SKM-1 (cell line): ENCODE data around the gene UNC13D.
"Not testable (repeated sequence)": the region's sequence is repeated elsewhere in the genome, so short reads cannot be mapped to it uniquely, and the experiment has no call there.

Experiments used
- DNase-seq: peaks from one replicate; lab custom pipeline; 2025; ENCODE audit not compliant: unreplicated experiment; lab: John Stamatoyannopoulos, UW

UNC13D gene

DNA sequence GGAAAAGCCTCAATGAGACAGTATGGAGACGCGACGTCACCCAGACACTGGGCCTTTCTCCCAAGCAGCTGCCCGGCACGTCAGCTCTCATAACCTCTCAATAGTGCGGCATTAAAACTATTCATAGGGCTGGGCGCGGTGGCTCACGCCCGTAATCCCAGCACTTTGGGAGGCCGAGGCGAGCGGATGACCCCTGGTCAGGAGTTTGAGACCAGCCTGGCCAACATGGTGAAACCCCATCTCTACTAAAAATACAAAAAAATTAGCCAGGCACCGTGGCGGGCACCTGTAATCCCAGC is 7.4 kb upstream of the UNC13D start:
- not testable (repeated sequence) for DNase-seq

DNA sequence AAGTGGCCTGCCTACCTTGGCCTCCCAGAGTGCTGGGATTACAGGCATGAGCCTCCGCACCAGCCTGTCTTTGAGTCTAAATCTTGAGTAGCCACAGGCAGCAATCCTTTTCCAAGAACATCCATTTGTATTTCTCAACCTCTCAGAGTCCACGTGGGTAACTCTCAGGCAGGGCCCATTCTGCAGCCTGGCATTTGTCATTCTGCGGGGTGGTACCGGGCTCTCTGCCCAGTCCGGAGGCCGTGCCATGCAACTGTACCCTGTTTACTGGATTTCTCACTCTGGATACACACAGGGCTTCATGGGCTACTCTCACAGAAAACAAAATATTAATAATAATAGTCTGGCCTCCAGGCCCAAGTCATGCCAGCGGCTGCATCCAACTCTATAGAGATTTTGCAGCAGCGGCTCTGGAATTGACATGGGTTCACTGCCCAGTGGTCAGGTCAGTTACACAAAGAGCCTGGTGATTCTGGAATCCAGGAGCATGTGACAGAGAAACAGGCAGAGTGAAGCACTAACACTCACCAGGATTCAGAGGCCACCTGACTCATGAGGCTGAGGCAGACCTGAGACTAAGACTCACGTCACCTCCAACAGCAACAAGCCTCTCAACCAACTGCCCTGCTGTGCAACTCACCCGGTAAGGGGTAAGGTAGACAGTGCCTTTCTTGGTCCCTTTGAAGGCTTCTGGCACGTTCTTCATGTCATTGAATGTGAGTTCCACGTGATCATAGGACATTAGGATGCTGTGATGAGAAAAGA is 6.9 kb upstream of the UNC13D start:
- DNase-seq = no peak

- DNase-seq = no peak
These were observed 5.5 kb upstream of the UNC13D start for GRCh38 chr17:75849724-75850123.

DNA sequence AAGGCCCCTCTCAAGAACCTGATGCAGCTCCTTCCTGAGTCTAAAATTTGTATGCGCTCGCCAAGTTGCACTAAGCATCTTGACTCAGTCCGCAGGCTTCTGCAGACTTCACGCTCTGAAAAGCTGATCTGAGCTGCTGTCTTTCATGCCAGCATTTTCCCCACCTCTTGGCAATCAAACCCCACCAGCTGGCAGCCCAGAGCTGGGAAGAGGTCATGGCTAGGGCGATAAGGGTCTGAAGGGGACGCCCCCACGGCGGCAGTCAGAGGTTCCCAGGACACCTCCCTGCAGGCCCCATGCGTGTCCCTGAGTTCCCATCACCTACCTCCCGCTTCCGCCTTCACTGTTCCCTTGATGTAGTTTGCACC is 5.1 kb upstream of the UNC13D start:
- DNase-seq = no peak

DNA sequence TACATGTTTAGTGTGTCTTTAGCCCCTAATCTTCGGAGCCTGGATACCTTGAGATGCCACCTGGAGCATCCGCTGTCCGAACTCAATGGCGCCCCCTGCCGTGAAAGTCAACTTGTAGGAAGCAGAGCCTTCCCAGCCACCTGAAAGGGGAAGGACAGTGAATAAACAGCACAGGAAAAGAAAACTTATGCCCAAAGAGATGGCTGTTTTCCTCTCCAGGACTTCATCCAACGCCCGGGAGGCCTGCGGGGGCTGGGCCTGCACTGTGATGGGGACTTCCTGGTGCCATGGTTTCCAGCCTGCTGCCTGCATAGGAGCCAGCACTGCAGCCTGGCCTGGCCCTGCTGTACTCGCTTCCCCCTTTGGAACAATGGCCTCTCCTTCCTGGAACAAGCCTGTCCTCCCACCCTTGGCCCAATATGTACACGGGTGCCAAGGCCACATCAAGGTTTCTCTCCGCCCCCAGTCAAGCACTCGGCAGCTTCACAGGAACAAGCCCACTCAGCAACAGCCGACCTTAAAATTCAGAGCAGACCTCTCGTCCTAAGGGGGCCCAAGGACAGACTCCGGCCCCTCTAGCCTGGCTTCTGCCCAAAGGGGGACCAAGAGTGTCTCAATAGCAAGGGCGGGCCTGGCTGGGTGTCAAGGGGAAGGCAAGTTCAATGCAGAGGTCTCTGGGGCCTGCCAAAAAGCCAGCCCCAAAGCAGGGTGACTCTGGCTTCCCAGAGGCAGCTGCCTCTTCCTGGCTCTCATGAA is 4.5 kb upstream of the UNC13D start:
- DNase-seq = peak; percentile 50

GRCh38 chr17:75847614-75848522 is 3.7 kb upstream of the UNC13D start:
- no peak for DNase-seq

- no peak for DNase-seq
These were observed 2.7 kb upstream of the UNC13D start for GRCh38 chr17:75846692-75847613.

DNA sequence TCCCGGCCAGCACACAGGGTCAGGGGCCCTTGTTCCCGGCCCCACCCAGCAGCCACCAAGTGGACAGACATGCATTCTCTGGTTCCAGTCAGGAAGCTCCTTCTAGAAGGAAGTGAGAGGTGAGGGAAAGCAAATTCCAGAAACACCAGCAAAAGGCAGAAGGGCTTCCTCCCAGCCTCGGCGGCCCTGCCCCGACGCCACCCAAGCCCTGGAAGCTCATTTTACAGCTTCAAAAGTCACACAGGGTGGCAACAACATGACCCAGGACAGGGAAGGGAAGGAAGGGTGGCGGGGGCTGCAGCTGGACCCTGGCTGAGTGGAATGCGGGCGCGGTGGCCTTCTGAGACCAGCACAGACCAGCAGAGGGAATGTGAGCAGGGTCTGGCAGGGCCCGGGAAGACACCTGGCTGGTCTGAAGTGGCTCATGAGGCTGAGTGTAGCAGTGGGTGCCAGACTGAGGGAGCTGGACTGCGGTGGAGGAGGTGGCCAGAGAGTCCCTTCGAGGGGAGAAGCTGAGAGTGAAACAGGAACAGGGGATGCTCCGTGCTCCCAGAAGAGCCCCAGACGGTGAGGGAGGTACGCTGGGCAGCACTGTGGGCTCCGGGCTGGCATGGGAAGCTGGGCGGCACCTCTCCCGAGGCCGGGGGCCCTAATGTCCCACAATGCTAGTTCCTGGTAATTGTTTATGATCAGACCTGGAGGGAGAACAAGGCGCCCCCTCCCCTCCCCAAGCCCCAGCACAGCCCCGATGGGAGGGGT is 1.9 kb upstream of the UNC13D start:
- DNase-seq = no peak

DNA sequence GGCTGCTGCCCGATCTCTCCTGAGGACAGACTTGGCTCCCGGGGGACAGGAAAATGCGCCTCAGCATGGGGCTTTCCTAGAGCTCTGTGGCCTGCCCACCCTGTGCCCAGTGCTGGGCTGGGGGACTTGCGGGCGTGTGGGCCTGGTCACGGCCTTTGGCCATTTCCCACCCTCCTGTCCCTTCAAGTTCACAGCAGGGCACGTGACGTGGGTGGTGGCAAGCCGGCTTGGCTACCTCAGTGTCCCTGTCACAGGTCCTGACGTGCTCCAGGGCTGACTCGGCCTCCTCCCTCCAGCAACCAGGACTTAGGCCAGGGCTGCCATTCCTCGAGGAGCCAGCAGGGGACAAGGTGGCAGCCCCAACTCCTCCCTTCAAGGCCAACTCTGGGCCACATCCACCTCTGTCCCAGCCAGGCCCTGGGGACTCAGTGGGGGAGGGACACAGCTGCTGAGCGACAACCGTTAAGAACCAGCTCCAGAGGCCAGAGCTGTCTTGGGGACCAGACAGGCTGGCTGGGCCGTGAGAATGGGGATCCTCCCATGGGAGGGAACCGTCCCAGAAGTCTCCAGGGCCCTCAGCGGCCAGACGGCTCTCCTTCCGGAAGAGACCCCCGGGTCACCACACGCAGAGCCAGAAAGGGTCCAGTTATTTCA is 981 bp upstream of the UNC13D start:
- DNase-seq = peak; percentile 76

- no peak for DNase-seq
These were observed 390 bp upstream of the UNC13D start for GRCh38 chr17:75844530-75845057.

DNA sequence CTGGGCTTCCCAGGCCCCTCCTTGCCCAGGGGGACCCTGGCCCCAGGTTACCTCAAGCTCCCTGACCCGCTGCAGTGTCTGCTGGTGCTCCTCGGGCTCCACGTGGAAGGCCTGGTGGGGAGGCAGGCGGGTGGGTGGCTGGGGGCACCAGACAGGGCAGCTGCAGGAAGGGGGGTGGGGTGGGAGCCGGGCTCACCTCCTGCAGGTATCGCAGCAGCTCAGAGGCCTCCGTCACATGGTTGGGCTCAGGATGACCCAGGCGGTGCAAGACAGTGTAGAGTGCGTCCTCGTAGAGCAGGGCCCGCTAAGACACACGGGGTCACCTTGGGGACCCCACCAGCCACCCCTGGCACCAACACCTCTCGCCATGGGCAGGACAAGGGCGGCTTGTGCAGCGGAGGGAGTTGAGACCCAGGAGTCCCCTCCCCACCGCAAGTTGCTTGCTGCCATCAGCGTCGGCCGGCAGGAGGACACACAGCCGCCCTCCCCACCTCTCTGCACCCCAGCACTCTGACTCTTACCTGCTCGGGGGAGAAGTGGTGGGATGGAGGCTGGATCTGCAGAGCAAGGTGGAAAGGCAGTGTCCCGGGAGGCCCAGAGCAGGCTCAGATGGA is 1.1 kb downstream of the UNC13D start:
- DNase-seq = no peak

- no peak for DNase-seq
These were observed 1.8 kb downstream of the UNC13D start for GRCh38 chr17:75842411-75842810.

- DNase-seq = no peak
These were observed 3.4 kb downstream of the UNC13D start for GRCh38 chr17:75840799-75841164.

- no peak for DNase-seq
These were observed 4.0 kb downstream of the UNC13D start for GRCh38 chr17:75839942-75840798.

DNA sequence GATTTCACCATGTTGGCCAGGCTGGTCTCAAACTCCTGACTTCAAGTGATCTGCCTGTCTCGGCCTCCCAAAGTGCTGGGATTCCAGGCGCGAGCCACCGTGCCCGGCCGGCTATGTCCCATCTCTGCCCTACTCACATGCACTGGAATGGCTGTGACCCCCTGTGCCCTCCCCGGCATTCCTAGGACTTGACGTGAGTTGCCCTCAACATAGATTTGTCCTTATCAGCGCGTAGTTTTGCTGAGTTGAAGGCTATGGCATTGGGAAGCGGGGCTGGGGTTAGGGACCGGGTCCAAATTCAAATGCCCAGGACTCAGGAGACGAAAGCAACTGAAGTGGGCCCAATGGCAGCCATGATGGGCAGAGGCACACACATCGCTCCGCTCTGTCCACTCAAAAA is 5.8 kb downstream of the UNC13D start:
- no peak for DNase-seq

- DNase-seq = no peak
These were observed 6.3 kb downstream of the UNC13D start for GRCh38 chr17:75837899-75838298.

- DNase-seq = no peak
These were observed 7.6 kb downstream of the UNC13D start for GRCh38 chr17:75836605-75837004.

GRCh38 chr17:75835654-75835987 is 8.6 kb downstream of the UNC13D start:
- no peak for DNase-seq
